GM03348 (cell line): ENCODE data around the gene SLC31A1.
A peak's percentile ranks its signal among the peaks of the same experiment; 100 is the strongest.
"Not testable (repeated sequence)": the region's sequence is repeated elsewhere in the genome, so short reads cannot be mapped to it uniquely, and the experiment has no call there.

ENCODE experiments used
- DNase-seq: peaks from one replicate; pipeline ENCODE4 v3.0.0; 2012; ENCODE audit warnings: low spot score

SLC31A1 gene

GRCh38 chr9:113220467-113221002 lies 809 bp upstream of the SLC31A1 start:
- no peak for DNase-seq

DNA sequence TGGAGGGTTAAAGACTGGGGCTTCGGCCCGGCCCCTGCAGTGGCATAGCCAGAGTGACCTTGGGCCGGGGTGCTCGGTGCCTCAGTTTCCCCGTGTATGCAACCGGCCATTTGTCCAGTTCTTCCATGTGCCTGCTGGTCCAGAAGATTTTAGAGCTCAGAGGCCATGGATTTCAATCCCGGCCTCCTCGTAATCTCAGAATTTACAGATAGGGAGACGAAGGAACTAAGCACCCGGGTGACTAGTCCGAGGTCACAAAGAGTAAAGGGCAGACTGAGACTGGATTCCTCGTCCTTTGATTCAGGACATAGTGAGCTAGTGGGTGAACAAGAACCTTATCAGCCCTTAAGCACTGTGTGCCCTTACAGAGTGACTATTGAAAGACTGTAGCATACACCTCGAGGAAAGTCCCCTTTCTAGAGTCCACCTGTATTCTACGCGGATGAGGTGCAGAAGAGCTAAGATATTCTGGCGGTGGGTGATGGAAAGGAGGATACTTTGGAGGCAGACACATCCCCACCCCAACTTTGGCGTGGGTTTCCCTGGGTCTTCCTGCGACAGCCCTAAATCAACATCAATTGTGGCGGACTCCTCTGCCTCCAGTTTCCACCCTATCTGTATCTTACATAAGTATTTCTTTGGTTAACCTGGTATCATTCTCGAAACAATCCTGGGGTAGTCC lies 597 bp downstream of the SLC31A1 start:
- peak; percentile 15 for DNase-seq

GRCh38 chr9:113222482-113222841 lies 1.1 kb downstream of the SLC31A1 start:
- DNase-seq: peak; percentile 44

DNA sequence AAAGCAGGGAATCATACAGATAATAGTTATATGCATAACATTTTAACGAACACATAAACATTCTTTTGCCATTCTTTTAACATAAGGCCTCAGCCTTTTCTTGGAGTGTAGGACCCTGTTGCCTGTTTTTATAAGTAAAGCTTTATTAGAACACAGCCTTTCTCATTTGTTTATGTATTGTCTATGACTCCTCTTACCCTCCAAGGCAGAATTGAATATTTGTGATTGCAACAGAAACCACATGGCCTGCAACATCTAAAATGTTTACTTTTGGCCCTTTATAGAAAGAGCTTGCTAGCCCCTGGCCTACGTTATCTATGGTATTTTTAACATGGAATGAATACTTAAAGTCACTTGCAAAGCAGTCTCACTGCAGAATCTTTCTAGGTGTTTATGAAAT lies 2.6 kb downstream of the SLC31A1 start:
- no peak for DNase-seq

DNA sequence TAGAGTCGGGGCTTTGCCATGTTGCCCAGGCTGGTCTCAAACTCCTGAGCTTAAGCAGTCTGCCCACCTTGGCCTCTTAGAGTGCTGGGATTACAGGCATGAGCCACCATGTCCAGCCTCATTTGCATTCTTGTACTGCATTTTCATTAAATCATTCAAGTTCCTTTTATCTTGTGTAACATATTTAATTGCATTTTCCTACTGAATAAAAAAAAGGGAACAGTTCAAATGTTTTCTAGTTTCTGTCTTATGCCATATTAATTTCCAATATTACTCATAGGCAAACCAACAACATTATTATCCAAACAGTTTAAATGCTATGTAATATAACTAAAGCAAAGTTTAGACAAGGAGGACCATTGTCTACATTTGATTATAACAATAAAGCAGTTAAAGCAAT lies 6.1 kb downstream of the SLC31A1 start:
- DNase-seq: no peak

DNA sequence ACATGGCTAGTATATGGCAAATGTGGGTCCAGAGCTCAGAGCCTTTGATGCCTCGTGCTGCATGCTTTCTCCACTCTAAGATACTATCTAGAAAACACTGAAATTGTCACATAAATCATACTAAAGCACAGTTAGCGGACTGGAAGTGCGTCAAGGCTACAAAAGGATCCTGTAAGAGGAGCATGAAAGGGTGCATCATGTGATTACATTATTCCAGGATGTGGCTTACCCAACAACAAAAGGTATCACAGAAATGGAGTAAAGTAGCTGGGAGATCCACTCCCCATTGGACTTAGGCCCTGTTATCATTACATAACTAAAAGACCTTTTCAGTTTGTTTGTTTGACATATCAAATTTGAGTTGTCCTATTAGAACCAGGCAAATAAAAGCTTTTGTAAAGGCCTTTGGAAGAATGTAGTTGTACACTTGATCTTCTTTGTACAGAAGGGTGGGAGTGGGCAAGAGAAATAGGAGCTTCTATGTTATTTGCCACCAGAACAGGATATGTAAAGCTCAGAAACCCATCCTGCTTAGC lies 6.9 kb downstream of the SLC31A1 start:
- DNase-seq: no peak

GRCh38 chr9:113231701-113232100 lies 10.4 kb downstream of the SLC31A1 start:
- DNase-seq: no peak

- peak; percentile 10 for DNase-seq
These were observed 14.4 kb downstream of the SLC31A1 start for GRCh38 chr9:113235701-113236255.

- DNase-seq: no peak
These were observed 15.7 kb downstream of the SLC31A1 start for GRCh38 chr9:113237026-113237425.

GRCh38 chr9:113238202-113238858 lies 17.0 kb downstream of the SLC31A1 start:
- no peak for DNase-seq

GRCh38 chr9:113238859-113239232 lies 17.5 kb downstream of the SLC31A1 start:
- DNase-seq: no peak

DNA sequence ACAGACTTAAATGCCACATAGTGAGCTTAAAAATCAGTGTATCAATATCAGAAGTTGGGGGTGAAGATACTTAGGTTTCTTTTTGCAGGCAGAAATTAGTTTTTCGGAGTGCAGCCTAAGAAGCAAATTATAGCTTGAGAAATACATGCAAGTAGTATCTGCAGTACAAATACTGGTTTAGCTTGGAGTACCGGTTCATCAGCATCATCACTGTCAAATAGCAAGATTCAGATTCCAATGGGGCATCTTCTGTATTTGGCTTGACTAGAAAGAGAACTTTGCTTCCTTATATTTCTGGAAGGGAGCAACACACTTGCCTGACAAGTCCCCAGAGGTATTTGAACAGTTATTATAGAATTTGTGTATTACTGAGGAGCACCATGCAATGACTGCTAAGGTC lies 19.8 kb downstream of the SLC31A1 start:
- no peak for DNase-seq

- DNase-seq: no peak
These were observed 23.2 kb downstream of the SLC31A1 start for GRCh38 chr9:113244556-113244955.

DNA sequence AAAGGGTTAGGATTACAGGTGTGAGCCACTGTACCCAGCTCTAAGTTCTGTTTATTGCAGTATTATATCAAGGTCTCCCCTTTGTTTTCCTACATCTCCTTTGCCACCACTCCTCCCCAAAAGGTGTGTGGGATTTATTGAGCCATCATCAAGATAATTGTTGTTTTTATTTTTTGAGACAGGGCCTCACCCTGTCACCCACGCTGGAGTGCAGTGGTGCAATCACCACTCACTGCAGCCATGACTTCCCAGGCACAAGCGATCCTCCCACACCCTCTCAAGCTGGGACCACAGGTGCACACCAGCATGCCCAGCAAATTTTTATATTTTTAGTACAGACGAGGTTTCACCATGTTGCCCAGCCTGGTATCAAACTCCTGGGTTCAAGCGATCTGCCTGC lies 24.6 kb downstream of the SLC31A1 start:
- no peak for DNase-seq

- no peak for DNase-seq
These were observed 25.6 kb downstream of the SLC31A1 start for GRCh38 chr9:113246928-113247327.

GRCh38 chr9:113247640-113248039 lies 26.3 kb downstream of the SLC31A1 start:
- DNase-seq: no peak

DNA sequence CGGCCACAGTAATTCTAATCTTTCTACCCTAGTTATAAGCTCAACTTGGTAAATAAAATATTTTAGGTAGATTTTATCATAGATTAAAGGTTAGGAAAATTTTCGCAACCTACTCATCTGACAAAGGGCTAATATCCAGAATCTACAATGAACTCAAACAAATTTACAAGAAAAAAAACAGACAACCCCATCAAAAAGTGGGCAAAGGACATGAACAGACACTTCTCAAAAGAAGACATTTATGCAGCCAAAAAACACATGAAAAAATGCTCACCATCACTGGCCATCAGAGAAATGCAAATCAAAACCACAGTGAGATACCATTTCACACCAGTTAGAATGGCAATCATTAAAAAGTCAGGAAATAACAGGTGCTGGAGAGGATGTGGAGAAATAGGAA lies 28.3 kb downstream of the SLC31A1 start:
- DNase-seq: not testable (repeated sequence)

GRCh38 chr9:113250807-113251206 lies 29.5 kb downstream of the SLC31A1 start:
- DNase-seq: no peak

GRCh38 chr9:113254991-113255390 lies 33.6 kb downstream of the SLC31A1 start:
- no peak for DNase-seq

DNA sequence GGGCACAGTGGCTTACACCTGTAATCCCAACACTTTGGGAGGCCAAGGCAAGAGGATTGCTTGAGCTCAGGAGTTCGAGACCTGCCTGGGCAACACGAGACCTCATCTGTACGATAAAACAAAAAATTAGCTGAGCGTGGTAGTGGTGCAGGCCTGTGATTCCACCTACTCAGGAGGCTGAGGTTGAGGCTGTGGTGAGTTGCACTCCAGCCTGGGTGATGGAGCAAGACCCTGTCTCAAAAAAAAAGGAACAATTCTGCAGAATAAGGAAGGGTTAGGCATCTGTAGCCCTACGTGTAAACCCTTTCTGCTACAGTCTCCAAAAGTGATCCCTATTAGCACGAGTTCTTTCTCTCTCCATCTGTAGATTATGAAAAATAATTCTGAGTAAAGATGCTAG lies 34.1 kb downstream of the SLC31A1 start:
- no peak for DNase-seq

- no peak for DNase-seq
These were observed 36.5 kb downstream of the SLC31A1 start for GRCh38 chr9:113257863-113258262.

DNA sequence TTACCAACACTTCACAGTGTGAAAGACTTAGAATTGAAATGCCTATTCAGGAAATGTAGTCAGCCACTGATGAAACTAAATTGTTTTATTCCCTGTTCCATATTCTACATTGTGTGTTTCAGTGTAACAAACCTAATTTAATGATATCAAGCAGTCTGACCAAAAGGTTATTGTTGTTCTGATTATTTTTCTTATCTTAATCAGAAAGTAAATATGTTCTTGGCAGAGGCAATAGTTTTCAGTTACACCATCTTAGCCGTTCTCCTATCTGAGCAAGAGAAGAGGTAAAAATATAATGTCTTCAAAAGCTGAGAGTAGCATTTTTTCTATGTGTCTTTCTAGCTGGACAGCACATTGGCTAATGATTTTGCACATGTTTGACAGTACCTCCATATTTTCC lies 36.9 kb downstream of the SLC31A1 start:
- DNase-seq: no peak
